ENCODE results near the gene WDCP.
"Not testable (repeated sequence)": the region's sequence is repeated elsewhere in the genome, so short reads cannot be mapped to it uniquely, and the experiment has no call there.

Gene WDCP

GRCh38 chr2:24020244-24020643, 26.9 kb downstream of the WDCP start:
- DNase-seq: no peak

GRCh38 chr2:24019729-24020128, 27.5 kb downstream of the WDCP start:
- no peak for DNase-seq

GRCh38 chr2:24018241-24018640, 28.9 kb downstream of the WDCP start:
- no peak for DNase-seq

GRCh38 chr2:24017711-24018110, 29.5 kb downstream of the WDCP start:
- no peak for DNase-seq

GRCh38 chr2:24016853-24017703, 30.1 kb downstream of the WDCP start:
- no peak for DNase-seq

GRCh38 chr2:24016376-24016761, 30.8 kb downstream of the WDCP start:
- no peak for DNase-seq

GRCh38 chr2:24015562-24016375, 31.4 kb downstream of the WDCP start:
- no peak for DNase-seq

GRCh38 chr2:24014902-24015301, 32.3 kb downstream of the WDCP start:
- not testable (repeated sequence) for DNase-seq

GRCh38 chr2:24012521-24013188, 34.5 kb downstream of the WDCP start:
- no peak for DNase-seq

- DNase-seq: no peak
Measured at GRCh38 chr2:24011250-24012104, 35.7 kb downstream of the WDCP start.

GRCh38 chr2:24010477-24011249, 36.5 kb downstream of the WDCP start:
- no peak for DNase-seq

GRCh38 chr2:24009680-24010476, 37.3 kb downstream of the WDCP start, which contains the start of gene MFSD2B:
TSS of gene MFSD2B (plus strand) at chr2:24010085. CDS start at chr2:24010097, 12 bp downstream.
- no peak for DNase-seq

- DNase-seq: no peak
Measured at GRCh38 chr2:24009367-24009679, 37.9 kb downstream of the WDCP start.

GRCh38 chr2:24008672-24009366, 38.4 kb downstream of the WDCP start:
- DNase-seq: no peak

GRCh38 chr2:24007693-24008092, 39.5 kb downstream of the WDCP start:
- no peak for DNase-seq

- no peak for DNase-seq
Measured at GRCh38 chr2:23994567-23994966, 52.6 kb downstream of the WDCP start.

- DNase-seq: no peak
Measured at GRCh38 chr2:23993736-23994269, 53.4 kb downstream of the WDCP start.

- DNase-seq: no peak
Measured at GRCh38 chr2:23992931-23993330, 54.3 kb downstream of the WDCP start.

- no peak for DNase-seq
Measured at GRCh38 chr2:23988371-23988770, 58.8 kb downstream of the WDCP start.

Data from NCI-H2107 (cell line).